B cell (primary cell): ENCODE results near the gene SAXO1. TPM values are rescaled to one million over a fixed set of nuclear protein-coding genes. Genes with fewer than 3 reads are reported as not detected.

Source experiments
- ATAC-seq: fragments of 200-7000 bp; cut with Tn5 transposase; one replicate; pipeline ENCODE4 v1.10.0; 2021; ENCODE audit warnings: low read depth, mild to moderate bottlenecking, moderate number of reproducible peaks, moderate library complexity
- CTCF ChIA-PET: fragments of 350-600 bp; sonication (Branson Sonifier 250); formaldehyde crosslinking; loops from one replicate; lab custom pipeline; 2021; ENCODE audit warnings: antibody characterized with exemption, inconsistent platforms; lab: Charles Lee
- POLR2A ChIA-PET: fragments of 350-600 bp; sonication (Branson Sonifier 250); formaldehyde crosslinking; loops from one replicate; lab custom pipeline; 2021; ENCODE audit warnings: antibody characterized with exemption; lab: Charles Lee
- DNase-seq: peaks from one replicate; pipeline ENCODE4 v3.0.0; 2013
- H2AFZ ChIP-seq: 2 replicates; pipeline ENCODE4 v1.6.1; 2012; ENCODE audit warnings: mild to moderate bottlenecking, low read depth, low read length; ENCODE audit not compliant: insufficient read depth, poor library complexity, severe bottlenecking
- H3K27ac ChIP-seq, 2 donors: 1 replicate in 1 of 2; 2 replicates in 1 of 2; pipeline ENCODE4 v1.5.1; 2012 to 2013; ENCODE audit warnings: low read length in 2 of 2, mild to moderate bottlenecking in 2 of 2, moderate library complexity in 1 of 2
- H3K27me3 ChIP-seq, 4 experiments: fragments of 200-600 bp in 1 of 4; sonication (generic) in 1 of 4; replicated peaks in 1 of 4; 1 replicate in 2 of 4; 2 replicates in 2 of 4; pipeline versions ENCODE4 v1.6.1 to v1.7.0; 2013 to 2016; ENCODE audit warnings: low read length in 3 of 4, mild to moderate bottlenecking in 2 of 4, mixed read lengths in 1 of 4, moderate library complexity in 1 of 4; ENCODE audit not compliant: insufficient read depth in 4 of 4, control insufficient read depth in 3 of 4; ENCODE audit errors: control extremely low read depth in 1 of 4
- H3K36me3 ChIP-seq, 2 experiments: replicated peaks in 1 of 2; 1 replicate in 1 of 2; 2 replicates in 1 of 2; pipeline versions ENCODE4 v1.6.1 to v1.7.1; 2013; ENCODE audit warnings: low read length in 1 of 2; ENCODE audit not compliant: insufficient read depth in 2 of 2, control insufficient read depth in 1 of 2; ENCODE audit errors: control extremely low read depth in 1 of 2, extremely low read depth in 1 of 2
- H3K4me1 ChIP-seq, 2 donors: fragments of 200-600 bp in 1 of 2; sonication (generic) in 1 of 2; 1 replicate in 1 of 2; 2 replicates in 1 of 2; pipeline versions ENCODE4 v1.5.1 to v1.6.1; 2013 to 2017; ENCODE audit warnings: low read length in 2 of 2; ENCODE audit not compliant: control insufficient read depth in 2 of 2, insufficient read depth in 2 of 2
- H3K4me2 ChIP-seq: replicated peaks from 2 replicates; pipeline ENCODE3; 2012; ENCODE audit warnings: mild to moderate bottlenecking, low read depth, low read length; ENCODE audit not compliant: poor library complexity, severe bottlenecking
- H3K4me3 ChIP-seq, 5 experiments: fragments of 200-600 bp in 1 of 5; sonication (generic) in 1 of 5; 1 replicate in 3 of 5; 2 replicates in 2 of 5; pipeline versions ENCODE4 v1.5.1 to v1.7.0; 2011 to 2016; ENCODE audit warnings: low read length in 4 of 5, mild to moderate bottlenecking in 4 of 5, low read depth in 2 of 5, control low read depth in 1 of 5, moderate library complexity in 1 of 5; ENCODE audit not compliant: insufficient read depth in 1 of 5; ENCODE audit errors: control extremely low read depth in 1 of 5, extremely low read depth in 1 of 5
- H3K79me2 ChIP-seq: fragments of 200-600 bp; sonication (generic); one replicate; pipeline ENCODE4 v1.6.0; 2016; ENCODE audit warnings: low read length; ENCODE audit not compliant: control insufficient read depth, insufficient read depth
- H3K9ac ChIP-seq: fragments of 200-600 bp; sonication (generic); 2 replicates; pipeline ENCODE4 v1.6.1; 2017; ENCODE audit warnings: mild to moderate bottlenecking, low read length, moderate library complexity
- H3K9me3 ChIP-seq, 3 donors: one replicate each; pipeline versions ENCODE4 v1.6.1 to v1.7.1; 2013; ENCODE audit warnings: low read length in 2 of 3; ENCODE audit not compliant: control insufficient read depth in 2 of 3, insufficient read depth in 1 of 3; ENCODE audit errors: control extremely low read depth in 1 of 3
- H4K20me1 ChIP-seq: 2 replicates; pipeline ENCODE4 v1.6.0; 2012; ENCODE audit warnings: mild to moderate bottlenecking, low read length; ENCODE audit not compliant: insufficient read depth, control insufficient read depth, poor library complexity, severe bottlenecking
- H3K27ac Mint-ChIP-seq: one replicate; pipeline ENCODE4 v1.8.0; 2021; ENCODE audit warnings: mixed read lengths
- H3K27me3 Mint-ChIP-seq: one replicate; pipeline ENCODE4 v1.8.0; 2021; ENCODE audit warnings: mixed read lengths
- H3K4me1 Mint-ChIP-seq: one replicate; pipeline ENCODE4 v1.8.0; 2021; ENCODE audit warnings: mixed read lengths
- H3K4me3 Mint-ChIP-seq: one replicate; pipeline ENCODE4 v1.8.0; 2021; ENCODE audit warnings: mixed read lengths
- H3K9me3 Mint-ChIP-seq: one replicate; pipeline ENCODE4 v1.8.0; 2022; ENCODE audit warnings: mixed read lengths; ENCODE audit not compliant: insufficient read depth
- EZH2 ChIP-seq: IDR thresholded peaks from 2 replicates; pipeline ENCODE4 v1.6.1; 2012; ENCODE audit warnings: borderline replicate concordance, low read depth, mild to moderate bottlenecking, moderate library complexity, low read length; ENCODE audit not compliant: insufficient read depth, poor library complexity, severe bottlenecking
- WGBS: methylation state at CpG from one replicate; pipeline ENCODE4 v1.1.5; 2013; ENCODE audit warnings: missing lambda C conversion rate; ENCODE audit not compliant: insufficient coverage; 5-methylcytosine and 5-hydroxymethylcytosine counted together
- intact Hi-C: fragments of 100-400 bp; cut with micrococcal nuclease; formaldehyde crosslinking; loops from one replicate; pipeline ENCODE4 v1.10.0; 2022
- polyA plus RNA-seq: library from polyadenylated mRNA; depleted of rRNA; stranded (reverse); fragments of >200 nt; gene quantifications from 2 replicates; pipeline ENCODE4 v1.2.3, GENCODE V29; 2012
- total RNA-seq, 2 donors: library from RNA; stranded (reverse); fragments of 120-200 nt in 1 of 2; gene quantifications; 1 replicate in 1 of 2; 2 replicates in 1 of 2; pipeline versions ENCODE4 v1.2.3 to v1.2.4, GENCODE V29; 2013 to 2022
- TF ChIP-seq, protein P1 (sequence below): fragments of 200-600 bp; IDR thresholded peaks from one replicate; pipeline ENCODE4 v1.8.0; 2022; ENCODE audit warnings: antibody characterized with exemption, mild to moderate bottlenecking

SAXO1 gene
- total and polyA plus RNA-seq, 2 donors (not counting 1 experiment from before 2014, with no cell fraction given) = 0.01 TPM; not detected in 1

DNA sequence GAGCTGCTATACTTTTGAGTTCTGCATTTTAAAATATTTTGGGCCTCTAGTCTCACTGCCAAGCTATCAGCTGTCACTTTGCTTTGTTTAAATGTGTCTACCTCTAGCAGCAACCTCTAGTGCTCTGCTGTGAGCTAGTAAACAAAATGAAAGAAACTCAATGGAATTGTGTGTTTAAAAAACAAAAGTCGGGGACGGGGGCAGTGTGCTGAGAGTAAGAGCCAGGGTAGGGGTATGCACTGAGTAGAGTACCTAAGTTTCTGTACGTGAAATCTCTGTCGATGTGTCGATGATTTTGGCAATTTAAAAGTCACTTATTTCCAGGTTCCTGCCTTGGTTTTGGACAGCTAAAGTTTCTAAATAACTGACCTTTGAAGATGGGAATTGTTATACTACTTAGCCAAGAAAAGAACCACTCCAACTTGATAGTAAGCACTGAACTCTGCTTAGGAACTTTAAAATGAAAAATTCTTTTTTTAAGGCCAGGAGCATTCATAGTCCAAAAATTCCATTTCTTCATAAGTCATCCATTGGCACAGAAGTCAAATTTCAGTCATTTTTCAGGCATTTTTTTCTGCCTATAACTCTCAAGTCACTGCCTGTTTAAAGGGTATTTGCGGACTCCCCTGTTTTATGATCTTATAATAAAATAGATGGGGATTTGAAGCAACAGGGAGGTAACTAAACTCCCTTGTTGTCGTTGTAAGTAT lies 111.5 kb downstream of the SAXO1 start:
- DNase-seq = no peak
- no peak for TF ChIP-seq EZH2
- TF ChIP-seq, protein P1, sequence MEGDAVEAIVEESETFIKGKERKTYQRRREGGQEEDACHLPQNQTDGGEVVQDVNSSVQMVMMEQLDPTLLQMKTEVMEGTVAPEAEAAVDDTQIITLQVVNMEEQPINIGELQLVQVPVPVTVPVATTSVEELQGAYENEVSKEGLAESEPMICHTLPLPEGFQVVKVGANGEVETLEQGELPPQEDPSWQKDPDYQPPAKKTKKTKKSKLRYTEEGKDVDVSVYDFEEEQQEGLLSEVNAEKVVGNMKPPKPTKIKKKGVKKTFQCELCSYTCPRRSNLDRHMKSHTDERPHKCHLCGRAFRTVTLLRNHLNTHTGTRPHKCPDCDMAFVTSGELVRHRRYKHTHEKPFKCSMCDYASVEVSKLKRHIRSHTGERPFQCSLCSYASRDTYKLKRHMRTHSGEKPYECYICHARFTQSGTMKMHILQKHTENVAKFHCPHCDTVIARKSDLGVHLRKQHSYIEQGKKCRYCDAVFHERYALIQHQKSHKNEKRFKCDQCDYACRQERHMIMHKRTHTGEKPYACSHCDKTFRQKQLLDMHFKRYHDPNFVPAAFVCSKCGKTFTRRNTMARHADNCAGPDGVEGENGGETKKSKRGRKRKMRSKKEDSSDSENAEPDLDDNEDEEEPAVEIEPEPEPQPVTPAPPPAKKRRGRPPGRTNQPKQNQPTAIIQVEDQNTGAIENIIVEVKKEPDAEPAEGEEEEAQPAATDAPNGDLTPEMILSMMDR = no peak
- ATAC-seq = no peak
- Mint-ChIP-seq H3K27me3 (peaks cover 3% of the 10 kb centered on the region), H3K9me3 (no peaks in the 10 kb centered on the region), H3K4me1 (no peaks in the 10 kb centered on the region), H3K27ac (no peak overlapping the region), H3K4me3 (no peak overlapping the region)
- ChIA-PET POLR2A (no interaction called here), CTCF (no interaction called here)
- no peaks in the 10 kb centered on the region for H4K20me1 ChIP-seq
- H3K36me3 ChIP-seq = no peaks in the 10 kb centered on the region
- H3K4me2 ChIP-seq = no peak overlapping the region
- H3K4me3 ChIP-seq = no peak overlapping the region
- H3K4me1 ChIP-seq = no peaks in the 10 kb centered on the region
- intact Hi-C loops = no loop called here
- WGBS = 85% methylated on average over 4 of the region's 7 CpGs
- no peaks in the 10 kb centered on the region for H3K79me2 ChIP-seq
- H3K9ac ChIP-seq = no peak overlapping the region
- no peak overlapping the region for H2AFZ ChIP-seq
- no peak overlapping the region for H3K27ac ChIP-seq
- no peaks in the 10 kb centered on the region for H3K27me3 ChIP-seq
- peaks cover 0 to 4% (median 0%) of the 10 kb centered on the region in 3 donors for H3K9me3 ChIP-seq
